OCI-LY7 (cell line): ENCODE results near the gene RIMS4.

Experiments used
- EZH2phosphoT487 ChIP-seq: fragments of 200-600 bp; sonication (generic); IDR thresholded peaks from 2 replicates; pipeline ENCODE4 v1.6.1; 2018; ENCODE audit warnings: low read depth, borderline replicate concordance, mild to moderate bottlenecking, mixed run types, antibody characterized with exemption, low read length, moderate library complexity, mixed read lengths
- TF ChIP-seq, protein P1 (sequence below): fragments of 200-600 bp; sonication (generic); conservative IDR thresholded peaks from 2 replicates; pipeline ENCODE4 v1.5.1; 2014; ENCODE audit warnings: mild to moderate bottlenecking, antibody characterized with exemption, low read length, moderate library complexity, mixed read lengths

DNA sequence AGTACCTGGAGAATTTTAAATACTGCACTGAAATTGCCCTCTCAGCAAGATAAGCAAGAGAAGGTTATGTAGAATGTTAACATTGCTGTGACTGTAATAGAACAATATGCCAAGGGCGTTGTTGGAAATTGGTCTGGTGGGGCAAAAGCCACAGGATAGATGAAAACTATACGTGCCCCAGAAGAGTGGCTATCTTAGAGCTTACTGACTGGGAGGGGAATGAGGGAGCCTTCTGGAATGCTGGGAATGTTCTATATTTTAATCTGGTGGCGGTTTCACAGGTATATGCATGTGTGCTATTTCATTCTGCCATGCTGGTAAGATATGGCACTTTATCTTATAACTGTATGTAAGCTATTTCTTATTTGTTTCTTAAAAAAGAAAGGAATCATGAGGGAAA lies 39.9 kb upstream of the RIMS4 start:
- TF ChIP-seq, protein P1, sequence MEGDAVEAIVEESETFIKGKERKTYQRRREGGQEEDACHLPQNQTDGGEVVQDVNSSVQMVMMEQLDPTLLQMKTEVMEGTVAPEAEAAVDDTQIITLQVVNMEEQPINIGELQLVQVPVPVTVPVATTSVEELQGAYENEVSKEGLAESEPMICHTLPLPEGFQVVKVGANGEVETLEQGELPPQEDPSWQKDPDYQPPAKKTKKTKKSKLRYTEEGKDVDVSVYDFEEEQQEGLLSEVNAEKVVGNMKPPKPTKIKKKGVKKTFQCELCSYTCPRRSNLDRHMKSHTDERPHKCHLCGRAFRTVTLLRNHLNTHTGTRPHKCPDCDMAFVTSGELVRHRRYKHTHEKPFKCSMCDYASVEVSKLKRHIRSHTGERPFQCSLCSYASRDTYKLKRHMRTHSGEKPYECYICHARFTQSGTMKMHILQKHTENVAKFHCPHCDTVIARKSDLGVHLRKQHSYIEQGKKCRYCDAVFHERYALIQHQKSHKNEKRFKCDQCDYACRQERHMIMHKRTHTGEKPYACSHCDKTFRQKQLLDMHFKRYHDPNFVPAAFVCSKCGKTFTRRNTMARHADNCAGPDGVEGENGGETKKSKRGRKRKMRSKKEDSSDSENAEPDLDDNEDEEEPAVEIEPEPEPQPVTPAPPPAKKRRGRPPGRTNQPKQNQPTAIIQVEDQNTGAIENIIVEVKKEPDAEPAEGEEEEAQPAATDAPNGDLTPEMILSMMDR: no peak
- no peak for TF ChIP-seq EZH2phosphoT487
